RWPE2 (cell line): ENCODE data around the gene DRC7.

ENCODE experiments used
- ATAC-seq: fragments of 200-7000 bp; cut with Tn5 transposase; 3 replicates; pipeline ENCODE4 v1.9.1; 2021; ENCODE audit warnings: low read depth
- DNase-seq: peaks from one replicate; pipeline ENCODE4 v3.0.0-alpha.2; 2020; ENCODE audit warnings: low spot score
- H3K27ac ChIP-seq: fragments of 450-650 bp; 2 replicates; pipeline ENCODE4 v1.5.1; 2017; ENCODE audit warnings: mild to moderate bottlenecking; ENCODE audit not compliant: poor library complexity, severe bottlenecking
- H3K27me3 ChIP-seq: fragments of 250-450 bp; sonication (Bioruptor Pico); 2 replicates; pipeline ENCODE4 v1.5.1; 2021; ENCODE audit warnings: mild to moderate bottlenecking, moderate library complexity; ENCODE audit not compliant: insufficient read depth, poor library complexity, severe bottlenecking
- H3K36me3 ChIP-seq: fragments of 250-450 bp; sonication (Bioruptor Pico); 2 replicates; pipeline ENCODE4 v1.5.1; 2020; ENCODE audit warnings: low read depth, mild to moderate bottlenecking, moderate library complexity
- H3K4me1 ChIP-seq: fragments of 250-450 bp; sonication (Bioruptor Pico); 2 replicates; pipeline ENCODE4 v1.5.1; 2021; ENCODE audit warnings: mild to moderate bottlenecking, moderate library complexity; ENCODE audit not compliant: insufficient read depth, poor library complexity, severe bottlenecking
- H3K4me3 ChIP-seq: fragments of 250-450 bp; sonication (Bioruptor Pico); 2 replicates; pipeline ENCODE4 v1.5.1; 2021; ENCODE audit warnings: mild to moderate bottlenecking, moderate library complexity; ENCODE audit not compliant: severe bottlenecking
- H3K9me3 ChIP-seq: fragments of 250-450 bp; sonication (Bioruptor Pico); 2 replicates; pipeline ENCODE4 v1.5.1; 2021; ENCODE audit warnings: mild to moderate bottlenecking, moderate library complexity; ENCODE audit not compliant: severe bottlenecking
- TF ChIP-seq, protein P1 (sequence below): fragments of 450-650 bp; IDR thresholded peaks from one replicate; pipeline ENCODE4 v1.5.1; 2017; ENCODE audit warnings: mild to moderate bottlenecking, moderate library complexity; ENCODE audit not compliant: poor library complexity, severe bottlenecking

The DRC7 gene

DNA sequence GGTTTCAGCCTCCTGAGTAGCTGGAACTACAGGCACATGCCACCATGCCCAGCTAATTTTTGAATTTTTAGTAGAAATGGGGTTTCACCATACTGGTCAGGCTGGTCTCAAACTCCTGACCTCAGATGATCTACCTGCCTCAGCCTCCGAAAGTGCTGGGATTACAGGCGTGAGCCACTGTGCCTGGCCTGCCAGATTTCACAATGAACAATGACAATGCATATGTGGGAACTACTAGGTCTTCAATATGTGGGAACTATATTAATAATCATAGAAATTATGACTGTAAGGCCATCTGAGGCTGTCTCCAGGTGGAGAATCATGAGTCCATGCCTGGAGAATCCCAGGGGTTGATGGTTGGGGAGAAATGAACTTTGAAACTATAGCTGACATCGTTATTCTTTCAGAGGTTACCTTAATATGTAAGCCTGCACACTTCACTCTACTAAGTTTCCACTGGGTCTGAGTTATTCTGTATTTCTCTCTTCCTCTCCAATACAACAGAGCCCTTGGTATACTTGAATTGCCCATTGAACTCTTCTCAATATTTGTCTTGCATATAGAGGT is 7.2 kb upstream of the DRC7 start:
- H3K4me3 ChIP-seq = no peak overlapping the region
- H3K27ac ChIP-seq = no peak overlapping the region
- H3K4me1 ChIP-seq = no peaks in the 10 kb centered on the region
- H3K27me3 ChIP-seq = no peaks in the 10 kb centered on the region
- TF ChIP-seq, protein P1, sequence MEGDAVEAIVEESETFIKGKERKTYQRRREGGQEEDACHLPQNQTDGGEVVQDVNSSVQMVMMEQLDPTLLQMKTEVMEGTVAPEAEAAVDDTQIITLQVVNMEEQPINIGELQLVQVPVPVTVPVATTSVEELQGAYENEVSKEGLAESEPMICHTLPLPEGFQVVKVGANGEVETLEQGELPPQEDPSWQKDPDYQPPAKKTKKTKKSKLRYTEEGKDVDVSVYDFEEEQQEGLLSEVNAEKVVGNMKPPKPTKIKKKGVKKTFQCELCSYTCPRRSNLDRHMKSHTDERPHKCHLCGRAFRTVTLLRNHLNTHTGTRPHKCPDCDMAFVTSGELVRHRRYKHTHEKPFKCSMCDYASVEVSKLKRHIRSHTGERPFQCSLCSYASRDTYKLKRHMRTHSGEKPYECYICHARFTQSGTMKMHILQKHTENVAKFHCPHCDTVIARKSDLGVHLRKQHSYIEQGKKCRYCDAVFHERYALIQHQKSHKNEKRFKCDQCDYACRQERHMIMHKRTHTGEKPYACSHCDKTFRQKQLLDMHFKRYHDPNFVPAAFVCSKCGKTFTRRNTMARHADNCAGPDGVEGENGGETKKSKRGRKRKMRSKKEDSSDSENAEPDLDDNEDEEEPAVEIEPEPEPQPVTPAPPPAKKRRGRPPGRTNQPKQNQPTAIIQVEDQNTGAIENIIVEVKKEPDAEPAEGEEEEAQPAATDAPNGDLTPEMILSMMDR = no peak
- DNase-seq = no peak
- H3K9me3 ChIP-seq = no peaks in the 10 kb centered on the region
- no peak for ATAC-seq
- no peaks in the 10 kb centered on the region for H3K36me3 ChIP-seq

DNA sequence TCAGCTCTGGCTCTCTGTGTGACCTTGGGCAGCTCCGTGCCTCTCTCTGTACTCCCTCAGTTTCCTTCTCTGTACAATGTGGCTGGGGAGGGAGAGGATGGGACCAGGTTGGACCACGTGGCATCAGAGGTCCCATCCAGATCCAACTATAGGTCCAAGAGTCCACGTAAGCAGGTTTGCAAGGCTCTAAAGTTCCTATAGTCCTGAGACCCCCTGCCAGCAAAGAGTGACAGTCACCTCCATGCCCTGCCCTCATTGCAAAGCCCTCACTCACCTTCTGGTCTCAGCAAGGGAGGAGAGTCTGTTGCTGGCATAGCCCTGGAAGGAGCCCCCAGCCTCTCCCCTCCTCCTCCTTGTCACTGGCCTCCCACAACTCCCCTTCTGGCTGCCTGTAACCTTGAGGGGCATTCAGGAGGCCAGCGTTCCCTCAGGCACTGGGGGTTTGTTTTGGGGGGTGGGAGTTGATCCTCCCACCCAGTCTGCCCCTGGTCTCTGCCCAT is 6.1 kb upstream of the DRC7 start:
- H3K4me3 ChIP-seq = no peak overlapping the region
- H3K27me3 ChIP-seq = no peaks in the 10 kb centered on the region
- H3K9me3 ChIP-seq = no peaks in the 10 kb centered on the region
- H3K36me3 ChIP-seq = no peaks in the 10 kb centered on the region
- H3K4me1 ChIP-seq = no peaks in the 10 kb centered on the region
- no peak overlapping the region for H3K27ac ChIP-seq
- no peak for DNase-seq
- TF ChIP-seq, protein P1 = no peak
- no peak for ATAC-seq

DNA sequence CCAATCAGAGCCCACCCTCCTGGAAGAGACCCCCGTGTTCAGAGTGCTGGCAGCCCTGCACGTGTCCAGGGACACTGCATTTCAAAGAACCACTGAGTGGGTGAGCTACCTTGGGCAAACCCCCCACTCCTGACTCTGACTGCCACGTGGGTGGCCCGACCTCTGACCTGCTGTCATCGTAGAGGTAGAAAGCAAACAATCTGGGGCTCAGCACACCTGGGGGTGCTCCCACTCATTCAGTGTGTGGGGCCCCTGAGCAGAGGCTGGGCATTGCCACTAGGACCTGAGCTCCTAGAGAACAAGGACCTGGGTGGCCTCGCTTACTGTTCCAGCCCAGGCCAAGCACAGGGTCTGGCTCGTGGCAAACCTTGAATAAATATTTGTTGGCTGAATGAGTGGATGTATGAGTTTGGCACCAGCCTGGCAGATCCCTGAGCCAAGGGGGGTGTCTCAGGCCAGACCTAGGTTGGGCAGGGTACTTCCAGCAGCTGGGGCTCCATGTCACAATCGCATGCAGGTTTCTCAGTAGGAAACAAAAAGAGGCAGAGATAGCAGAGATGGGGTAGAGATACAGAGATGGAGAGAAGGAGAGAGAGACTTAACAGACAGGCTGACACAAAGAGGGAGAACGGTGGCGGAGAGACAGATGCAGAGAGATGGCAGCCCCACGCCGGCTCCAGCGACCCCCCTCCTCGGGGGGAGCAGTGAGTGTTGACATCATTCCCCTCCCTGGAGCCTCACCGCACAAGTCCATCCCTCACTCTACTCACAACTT is 5.4 kb upstream of the DRC7 start:
- no peaks in the 10 kb centered on the region for H3K9me3 ChIP-seq
- no peaks in the 10 kb centered on the region for H3K27me3 ChIP-seq
- no peak overlapping the region for H3K4me3 ChIP-seq
- TF ChIP-seq, protein P1 = no peak
- H3K4me1 ChIP-seq = no peaks in the 10 kb centered on the region
- ATAC-seq (no peak), DNase-seq (no peak)
- H3K27ac ChIP-seq = no peak overlapping the region
- no peaks in the 10 kb centered on the region for H3K36me3 ChIP-seq

DNA sequence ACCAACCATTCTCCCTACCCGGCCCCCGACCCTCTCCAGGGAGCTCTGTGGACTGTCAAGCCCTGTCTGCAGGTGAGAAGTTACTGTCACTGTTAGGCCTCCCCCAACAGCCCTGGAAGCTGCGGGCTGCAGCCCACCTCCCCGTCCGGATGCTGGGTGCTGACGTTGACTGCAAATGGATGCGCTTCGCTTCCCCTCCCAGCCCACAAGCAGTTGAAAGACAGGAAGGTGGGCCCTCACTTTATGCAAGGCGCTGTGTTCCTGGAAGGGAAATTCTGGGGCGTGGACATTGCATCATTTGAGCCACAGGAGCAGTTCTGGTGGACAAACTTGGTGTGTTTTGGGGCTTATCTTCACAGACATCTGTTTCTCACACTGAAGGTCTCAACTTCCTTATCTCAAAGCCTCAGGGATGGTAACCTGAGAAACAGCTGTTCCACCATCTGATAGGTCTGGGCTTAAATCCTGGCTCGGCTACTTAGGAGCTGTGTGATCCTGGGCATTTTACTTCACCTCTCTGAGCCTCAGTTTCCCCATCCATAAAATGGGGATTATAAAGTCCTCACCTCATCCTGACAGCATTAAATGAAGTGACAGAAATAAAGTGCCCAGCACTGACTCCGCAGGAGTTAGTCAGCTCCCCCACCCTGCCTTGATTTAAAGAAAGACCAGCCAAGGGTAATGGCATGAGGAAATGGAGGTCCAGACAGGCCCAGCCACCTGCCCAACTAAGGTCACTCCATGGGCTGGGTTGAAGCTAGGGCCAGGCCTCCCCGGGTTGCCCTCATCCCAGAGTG is 4.6 kb upstream of the DRC7 start:
- no peak for ATAC-seq
- TF ChIP-seq, protein P1 = no peak

More for the DNA sequence above, 4.6 kb upstream of the DRC7 start:
- no peaks in the 10 kb centered on the region for H3K27me3 ChIP-seq
- H3K9me3 ChIP-seq = no peaks in the 10 kb centered on the region
- H3K4me1 ChIP-seq = no peaks in the 10 kb centered on the region
- no peak overlapping the region for H3K27ac ChIP-seq
- H3K36me3 ChIP-seq = no peaks in the 10 kb centered on the region
- no peak for DNase-seq
- H3K4me3 ChIP-seq = no peak overlapping the region
